HG03060 (cell line): ENCODE results near the gene TLNRD1.
A peak's percentile ranks its signal among the peaks of the same experiment; 100 is the strongest.

Experiments used
- ATAC-seq: cut with Tn5 transposase; IDR thresholded peaks from one replicate; pipeline ENCODE4 v1.9.1; 2021; ENCODE audit warnings: low read depth, moderate number of reproducible peaks; ENCODE audit not compliant: unreplicated experiment

The TLNRD1 gene

DNA sequence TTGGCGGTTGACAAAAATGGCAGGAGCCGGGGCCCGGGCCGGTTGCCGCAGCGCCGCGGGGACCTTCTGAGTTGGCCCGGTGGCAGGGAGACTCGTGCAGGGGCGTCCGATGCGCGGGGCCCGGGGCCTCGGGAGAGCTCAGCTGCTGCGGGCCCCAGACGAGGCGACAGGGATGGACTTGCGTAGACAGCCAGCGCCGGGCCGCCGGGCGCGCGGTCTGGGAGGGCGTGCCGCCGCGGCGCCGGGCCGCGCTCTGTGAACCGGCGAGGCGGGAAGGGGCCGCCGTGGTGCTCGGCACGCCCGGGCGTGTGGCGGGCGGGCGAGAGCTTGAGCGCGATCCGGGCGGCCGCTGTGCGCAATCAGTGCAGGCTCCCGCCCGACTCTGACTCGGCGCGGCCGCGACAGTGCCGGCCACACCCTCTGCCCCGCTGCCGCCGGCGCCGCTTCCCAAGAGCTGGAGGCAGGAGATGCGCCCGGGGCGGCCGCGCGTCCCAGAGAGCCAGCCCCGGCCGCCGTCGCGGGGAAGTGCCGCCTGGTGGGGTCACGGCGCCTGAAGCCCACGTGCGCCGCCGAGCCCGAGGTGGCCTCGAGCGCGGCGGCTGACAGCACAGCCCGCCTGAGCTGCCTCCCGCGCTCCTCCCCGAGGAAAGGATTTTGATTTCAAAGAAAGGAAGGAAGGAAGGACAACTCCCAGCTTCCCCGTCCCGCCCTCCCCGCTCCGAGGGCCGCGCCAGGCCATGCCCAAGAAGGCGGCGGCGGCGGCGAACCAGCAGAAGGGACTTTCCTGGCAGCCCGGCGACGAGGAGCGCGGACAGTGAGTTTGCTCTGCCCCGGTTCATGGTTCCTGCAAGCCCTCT, 657 bp downstream of the TLNRD1 start:
- ATAC-seq, result no peak

DNA sequence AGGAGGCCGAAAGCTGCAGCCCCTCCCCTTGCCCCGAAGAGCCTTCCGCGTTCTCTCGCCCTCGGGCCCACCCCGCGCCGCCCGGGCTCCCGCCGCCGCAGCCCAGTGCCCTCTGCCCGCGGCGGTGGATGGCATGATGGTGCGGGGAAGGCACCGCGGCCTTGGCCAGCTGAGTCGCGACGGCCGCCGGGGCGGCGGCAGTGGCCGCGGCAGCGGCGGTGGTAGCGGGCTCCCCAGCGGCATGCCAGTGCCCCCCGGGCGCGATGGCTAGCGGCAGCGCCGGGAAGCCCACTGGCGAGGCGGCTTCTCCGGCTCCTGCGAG, 1.2 kb downstream of the TLNRD1 start:
- no peak for ATAC-seq

DNA sequence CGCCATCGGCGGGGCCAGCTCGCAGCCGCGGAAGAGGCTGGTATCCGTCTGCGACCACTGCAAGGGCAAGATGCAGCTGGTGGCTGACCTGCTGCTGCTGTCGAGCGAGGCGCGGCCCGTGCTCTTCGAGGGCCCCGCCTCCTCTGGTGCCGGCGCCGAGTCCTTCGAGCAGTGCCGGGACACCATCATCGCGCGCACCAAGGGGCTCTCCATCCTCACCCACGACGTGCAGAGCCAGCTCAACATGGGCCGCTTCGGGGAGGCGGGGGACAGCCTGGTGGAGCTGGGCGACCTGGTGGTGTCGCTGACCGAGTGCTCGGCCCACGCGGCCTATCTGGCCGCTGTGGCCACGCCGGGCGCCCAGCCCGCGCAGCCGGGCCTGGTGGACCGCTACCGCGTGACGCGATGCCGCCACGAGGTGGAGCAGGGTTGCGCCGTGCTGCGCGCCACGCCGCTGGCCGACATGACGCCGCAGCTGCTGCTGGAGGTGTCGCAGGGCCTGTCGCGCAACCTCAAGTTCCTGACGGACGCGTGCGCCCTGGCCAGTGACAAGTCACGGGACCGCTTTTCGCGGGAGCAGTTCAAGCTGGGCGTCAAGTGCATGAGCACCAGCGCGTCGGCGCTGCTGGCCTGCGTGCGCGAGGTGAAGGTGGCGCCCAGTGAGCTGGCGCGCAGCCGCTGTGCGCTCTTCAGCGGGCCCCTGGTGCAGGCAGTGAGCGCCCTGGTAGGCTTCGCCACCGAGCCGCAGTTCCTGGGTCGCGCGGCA, 1.8 kb downstream of the TLNRD1 start:
- no peak for ATAC-seq

DNA sequence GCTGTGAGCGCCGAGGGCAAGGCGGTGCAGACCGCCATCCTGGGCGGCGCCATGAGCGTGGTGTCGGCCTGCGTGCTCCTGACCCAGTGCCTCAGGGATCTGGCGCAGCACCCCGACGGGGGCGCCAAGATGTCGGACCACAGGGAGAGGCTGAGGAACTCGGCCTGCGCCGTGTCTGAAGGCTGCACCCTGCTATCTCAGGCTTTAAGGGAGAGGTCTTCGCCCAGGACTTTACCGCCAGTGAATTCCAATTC, 2.3 kb downstream of the TLNRD1 start:
- no peak for ATAC-seq

DNA sequence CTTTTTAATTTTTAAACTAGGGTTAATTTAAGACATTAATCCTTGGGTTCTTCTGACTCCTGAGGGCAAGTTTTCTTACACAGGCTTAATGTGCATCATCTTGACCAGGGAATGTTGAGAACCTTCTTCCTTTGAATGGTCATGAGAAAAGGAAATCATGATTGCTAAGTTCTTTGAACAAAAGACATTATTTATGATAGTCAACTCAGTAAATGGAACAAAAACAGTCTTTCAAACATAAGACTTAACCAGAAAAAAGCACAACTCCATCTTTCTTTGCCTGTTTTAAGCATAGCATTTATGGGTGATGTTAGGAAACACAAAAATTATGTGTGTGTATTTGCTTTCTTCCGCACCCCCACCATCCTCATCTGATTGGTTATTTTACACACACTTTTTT, 5.4 kb downstream of the TLNRD1 start:
- ATAC-seq, result no peak

DNA sequence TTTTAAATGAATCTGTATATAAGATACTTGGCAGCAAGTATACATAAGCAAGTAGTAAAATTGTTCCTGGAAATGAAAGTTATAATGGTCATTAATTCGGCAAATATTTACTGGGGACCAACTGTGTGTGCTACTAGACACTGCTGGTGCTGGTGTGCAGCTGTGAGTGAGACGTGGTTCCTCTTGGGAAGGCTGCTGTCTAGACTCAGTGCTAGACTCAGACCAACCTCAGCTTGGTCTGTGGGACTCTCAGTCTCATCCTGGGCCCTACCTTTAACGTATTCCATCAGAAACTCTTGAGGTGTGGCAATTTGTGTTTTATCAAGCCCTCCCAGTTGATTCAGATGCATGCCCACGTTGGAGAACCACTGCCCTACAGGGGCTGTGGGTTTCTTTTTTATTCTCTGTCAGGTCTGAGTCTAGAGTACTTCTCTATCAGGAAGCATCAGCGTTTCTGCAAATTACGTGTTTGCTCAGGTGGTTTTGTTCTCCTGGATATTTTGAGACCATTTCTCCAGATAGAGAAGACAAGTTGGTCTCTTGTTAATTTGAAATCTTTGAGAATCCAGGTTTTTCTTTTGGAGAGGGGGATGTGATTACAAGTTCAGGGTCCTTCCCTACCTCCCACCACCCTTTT, 6.8 kb downstream of the TLNRD1 start:
- ATAC-seq, result no peak

DNA sequence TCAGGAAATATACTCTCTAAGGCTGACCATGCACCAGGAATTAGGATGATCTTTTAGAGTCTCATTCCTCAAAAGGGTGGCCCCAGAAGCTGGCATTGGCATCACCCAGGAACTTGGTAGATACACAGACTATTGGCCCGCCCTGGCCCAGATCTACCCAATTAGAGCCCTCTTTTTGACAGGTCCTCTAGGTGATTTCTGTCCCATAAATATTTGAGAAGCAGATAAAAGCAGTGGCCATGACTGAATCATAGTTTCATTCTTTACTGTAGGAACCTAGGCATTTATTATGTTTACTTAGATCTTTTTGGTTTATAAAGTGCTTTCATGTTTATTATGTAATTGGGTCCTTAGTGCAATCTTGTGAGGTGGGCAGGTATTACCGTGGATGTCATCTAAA, 7.6 kb downstream of the TLNRD1 start:
- ATAC-seq, result no peak

DNA sequence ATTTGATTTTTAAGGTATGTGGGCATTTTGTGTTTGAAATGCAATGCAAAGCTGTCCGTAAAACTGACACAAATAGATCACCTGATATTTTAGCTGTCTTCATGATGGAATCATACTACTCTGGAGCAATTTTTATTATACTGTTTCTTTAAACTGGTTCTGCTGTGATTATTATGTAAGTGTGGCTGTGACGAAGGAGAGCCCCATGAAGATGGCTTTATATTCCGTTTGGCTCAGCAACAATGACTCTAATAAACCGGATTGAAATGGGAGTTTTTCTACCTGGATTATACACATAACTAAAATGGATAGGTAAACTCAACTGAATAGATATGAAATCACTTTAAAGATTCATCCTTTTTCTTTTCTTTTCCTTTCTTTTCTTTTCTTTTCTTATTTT, 9.4 kb downstream of the TLNRD1 start:
- ATAC-seq, result no peak

DNA sequence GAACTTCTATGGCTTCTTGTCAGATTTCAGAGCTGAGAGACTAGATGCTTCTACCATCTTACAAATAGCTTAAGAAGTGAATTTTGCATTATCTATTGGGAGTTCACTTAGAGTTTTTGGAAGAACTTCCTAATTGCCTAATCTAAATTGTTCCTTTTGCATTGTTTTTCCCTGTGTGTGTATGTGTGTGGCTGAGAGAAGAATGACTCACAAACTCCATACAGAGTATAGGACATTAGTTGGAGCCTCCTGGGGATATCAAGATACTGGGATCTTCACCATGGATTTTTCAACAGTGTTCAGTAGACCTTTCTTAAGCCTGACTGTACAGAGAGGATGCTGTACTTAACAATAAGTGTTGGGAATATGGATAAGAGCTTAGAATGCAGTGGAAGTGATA, 10.9 kb downstream of the TLNRD1 start:
- no peak for ATAC-seq

DNA sequence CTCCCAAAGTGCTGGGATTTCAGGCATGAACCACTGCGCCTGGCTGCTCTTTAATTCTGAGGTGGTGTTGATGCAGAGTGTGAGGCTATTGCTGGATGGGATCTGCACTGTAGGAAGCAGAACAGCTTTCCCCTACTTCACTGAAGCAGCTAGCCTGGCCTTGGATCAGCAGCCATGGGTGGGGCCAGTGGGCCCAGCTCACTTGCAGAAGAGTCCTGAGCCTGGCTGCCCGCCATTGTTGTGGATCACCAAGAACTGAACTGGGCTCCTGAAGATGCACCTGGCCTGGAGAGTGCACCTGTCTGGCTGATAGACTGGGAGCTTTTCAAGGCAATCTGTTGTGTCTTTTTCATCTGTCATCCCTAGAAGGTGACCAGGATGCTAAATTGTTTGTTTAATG, 11.9 kb downstream of the TLNRD1 start:
- no peak for ATAC-seq

DNA sequence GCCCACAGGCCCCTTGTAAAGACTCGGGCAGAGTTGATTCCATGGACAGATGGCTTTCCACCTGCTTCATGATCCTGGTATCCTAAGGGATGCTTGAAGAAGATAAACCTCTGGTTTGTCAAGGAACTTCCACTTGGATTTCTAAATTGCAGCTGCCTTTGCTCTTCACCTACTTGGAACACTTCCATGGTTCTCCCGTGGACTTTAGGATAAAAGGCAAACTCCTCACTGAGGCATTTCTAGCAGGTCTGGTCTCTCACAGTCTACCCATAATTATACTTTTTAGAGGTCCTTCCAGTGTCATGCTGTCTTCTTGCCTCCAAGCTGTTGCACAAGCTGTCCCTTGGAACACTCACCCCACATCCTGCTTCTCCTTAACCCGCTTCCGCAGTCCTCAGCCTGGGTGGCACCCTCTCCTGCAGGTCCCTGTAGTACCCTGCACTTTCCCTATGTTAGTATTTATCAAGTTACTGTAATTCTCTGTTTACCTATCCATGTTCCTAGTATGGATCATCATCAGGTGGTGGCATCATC, 12.7 kb downstream of the TLNRD1 start:
- no peak for ATAC-seq

DNA sequence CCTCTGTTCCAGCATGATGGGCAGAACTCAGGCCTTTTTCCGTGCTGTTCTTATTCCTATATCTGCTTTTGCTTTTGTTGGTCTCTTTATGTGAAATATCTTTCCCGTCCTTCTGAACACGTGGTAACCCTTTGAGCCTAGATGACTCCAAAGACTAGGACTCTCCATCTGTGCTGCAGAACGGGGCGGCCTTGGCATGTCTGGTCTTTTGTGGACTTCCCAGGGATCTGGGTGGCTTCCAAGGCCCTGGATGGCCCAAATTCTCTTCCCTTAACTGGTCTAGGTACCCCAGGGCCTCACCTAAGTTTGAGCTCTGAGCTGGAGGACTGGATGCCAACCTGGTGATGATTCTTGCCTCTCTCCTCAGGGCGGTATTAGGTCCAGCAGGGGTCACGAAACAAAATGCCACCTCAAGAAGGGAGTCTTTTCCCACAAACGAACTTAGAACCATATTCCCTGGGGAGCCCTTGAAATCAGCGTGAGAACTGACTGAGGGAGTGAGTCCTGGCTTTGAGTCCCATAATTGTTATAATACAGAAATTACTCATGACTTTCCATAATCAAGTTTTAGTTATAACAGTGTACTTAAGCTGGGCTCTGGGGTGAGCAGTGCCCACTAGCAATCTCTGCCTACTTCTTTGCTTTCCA, 13.8 kb downstream of the TLNRD1 start:
- no peak for ATAC-seq

DNA sequence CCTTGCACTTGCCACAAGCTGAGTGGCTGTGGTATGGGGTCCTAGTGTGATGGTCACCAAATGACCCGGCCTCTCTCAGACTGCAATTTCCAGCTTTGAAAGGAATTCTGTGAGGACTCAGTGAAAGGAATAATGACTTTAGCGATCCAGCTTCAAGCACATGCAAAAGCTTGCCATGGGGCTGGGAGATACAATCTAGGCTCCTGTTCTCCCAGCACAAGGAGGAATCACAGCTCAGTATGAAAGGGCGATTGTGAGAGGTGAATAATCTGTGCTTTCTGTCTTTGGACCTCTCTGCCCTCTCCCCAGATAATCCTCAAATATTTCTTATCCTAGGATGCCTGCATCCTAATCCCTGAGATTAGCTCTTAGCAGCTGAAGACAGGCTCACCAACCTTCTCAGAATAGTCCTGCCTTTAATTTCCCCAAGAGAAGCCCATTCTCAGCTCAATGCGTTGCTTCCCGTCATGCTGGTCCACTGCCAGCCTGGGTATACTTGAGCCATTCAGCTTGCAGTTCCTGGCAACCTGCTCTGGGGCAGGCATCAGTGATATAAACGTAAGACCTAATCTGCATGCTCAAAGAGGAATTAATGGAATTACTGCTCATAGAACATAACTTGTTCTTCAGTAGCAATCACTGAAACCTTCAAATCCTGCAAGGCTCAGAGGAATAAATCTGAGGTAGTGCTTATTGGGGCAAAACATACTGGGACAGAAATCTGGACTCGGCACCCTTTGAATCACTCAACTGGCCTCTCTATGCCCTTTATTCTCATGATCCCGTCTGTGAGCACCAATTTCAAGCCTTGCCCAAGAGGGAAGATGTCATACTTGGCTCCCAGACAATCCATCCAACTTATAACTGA, 15.1 kb downstream of the TLNRD1 start:
- ATAC-seq, result no peak

DNA sequence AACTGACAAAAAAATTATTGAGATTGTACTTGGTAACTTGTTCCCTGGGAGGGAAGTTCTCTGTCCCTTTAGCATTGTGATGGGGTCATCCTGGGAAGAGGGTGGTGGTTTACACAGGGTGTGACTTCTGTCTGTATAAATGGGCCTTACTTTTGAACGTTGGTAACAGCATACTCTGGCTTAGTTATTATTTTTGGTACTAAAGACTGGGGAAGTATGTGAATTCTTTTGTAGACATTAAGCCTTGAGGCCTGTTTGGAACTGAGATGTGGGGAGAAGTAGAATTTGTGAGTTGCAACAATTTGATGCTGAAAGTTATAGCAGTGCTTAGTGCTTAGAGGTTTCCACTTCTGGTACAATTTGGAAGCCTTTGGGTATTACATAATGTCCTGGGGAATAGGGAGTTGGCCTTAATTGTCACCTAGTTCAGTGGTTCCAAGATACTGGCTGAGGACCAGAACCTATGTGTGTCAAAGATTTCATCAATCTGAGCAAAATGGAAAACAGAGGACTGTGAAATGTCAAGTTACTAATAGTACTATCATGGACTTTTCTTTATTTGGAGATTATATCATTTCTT, 15.9 kb downstream of the TLNRD1 start:
- ATAC-seq, result no peak

DNA sequence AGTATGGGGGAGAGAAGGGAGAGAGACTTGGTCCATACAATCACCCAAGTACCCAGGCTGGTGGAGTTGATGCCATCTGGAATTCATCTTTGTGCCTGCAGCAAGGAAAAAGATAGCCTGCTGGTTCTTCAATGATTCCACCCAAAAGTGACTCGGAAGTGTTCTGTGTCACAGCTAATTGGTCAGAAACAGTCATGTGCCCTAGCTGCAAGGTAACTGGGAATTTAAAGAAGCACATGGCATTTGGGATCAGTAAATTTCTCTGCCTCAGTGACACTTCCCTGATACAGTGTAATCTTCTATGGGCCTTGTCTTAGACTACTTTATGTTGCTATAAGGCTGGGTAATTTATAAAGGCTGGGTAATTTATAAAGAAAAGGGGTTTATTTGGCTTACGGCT, 17.5 kb downstream of the TLNRD1 start:
- ATAC-seq, result no peak

DNA sequence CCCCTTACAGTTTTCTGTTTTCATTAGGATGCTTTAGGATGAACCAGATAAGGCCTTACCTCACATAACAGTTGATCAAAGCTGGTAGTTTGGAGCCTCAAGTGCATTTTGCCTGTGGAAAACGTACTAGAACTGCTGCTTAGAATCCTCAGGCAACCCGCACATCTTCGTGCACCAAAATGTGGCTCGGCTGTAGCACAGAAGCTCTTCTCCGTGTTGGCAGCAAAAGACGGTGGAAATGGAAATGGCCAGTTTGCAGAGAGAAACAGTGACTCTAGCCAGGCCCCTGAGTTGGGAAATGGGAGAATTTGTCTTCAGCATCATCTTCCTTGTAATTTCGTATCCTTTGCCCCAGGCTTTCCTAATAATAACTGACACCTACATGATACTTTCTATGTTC, 20.6 kb downstream of the TLNRD1 start:
- no peak for ATAC-seq

DNA sequence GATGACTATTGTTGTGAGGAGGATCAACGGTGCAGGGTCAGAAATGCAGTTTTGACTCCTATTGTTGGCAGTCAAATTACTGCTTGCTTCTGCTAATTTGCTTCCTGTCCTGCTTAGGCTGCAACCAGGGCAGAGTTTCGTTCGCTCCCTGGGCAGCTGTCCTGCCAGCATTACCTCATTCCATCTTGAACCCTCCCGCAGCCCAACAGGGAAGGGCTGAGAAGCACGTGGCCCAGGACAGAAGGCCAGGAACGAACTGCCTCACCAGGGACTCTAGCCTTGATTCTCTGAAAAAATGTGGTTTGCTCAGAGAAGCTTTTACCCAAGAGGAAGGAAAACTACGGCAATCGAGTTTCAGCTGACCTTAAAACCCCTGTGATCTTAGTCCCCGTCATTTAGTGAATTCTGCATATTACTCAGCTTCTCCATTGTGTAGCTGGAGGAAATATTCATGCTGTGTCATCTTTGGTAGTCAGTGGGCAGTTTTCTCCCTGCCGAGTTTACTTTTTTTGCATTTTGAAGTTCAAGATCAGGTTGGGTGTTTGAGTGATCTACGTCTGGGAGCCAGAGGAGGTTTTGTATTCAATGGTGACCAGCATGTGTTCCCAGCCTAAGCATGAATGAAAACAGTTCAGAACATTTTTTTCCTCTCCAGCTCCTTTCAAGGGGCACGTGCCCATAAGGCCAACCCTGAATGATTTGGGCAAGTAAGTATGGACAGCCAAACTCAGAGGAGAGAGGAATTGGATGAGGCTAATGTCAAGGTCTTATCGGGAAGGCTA, 23.0 kb downstream of the TLNRD1 start:
- ATAC-seq, result peak; percentile 89

DNA sequence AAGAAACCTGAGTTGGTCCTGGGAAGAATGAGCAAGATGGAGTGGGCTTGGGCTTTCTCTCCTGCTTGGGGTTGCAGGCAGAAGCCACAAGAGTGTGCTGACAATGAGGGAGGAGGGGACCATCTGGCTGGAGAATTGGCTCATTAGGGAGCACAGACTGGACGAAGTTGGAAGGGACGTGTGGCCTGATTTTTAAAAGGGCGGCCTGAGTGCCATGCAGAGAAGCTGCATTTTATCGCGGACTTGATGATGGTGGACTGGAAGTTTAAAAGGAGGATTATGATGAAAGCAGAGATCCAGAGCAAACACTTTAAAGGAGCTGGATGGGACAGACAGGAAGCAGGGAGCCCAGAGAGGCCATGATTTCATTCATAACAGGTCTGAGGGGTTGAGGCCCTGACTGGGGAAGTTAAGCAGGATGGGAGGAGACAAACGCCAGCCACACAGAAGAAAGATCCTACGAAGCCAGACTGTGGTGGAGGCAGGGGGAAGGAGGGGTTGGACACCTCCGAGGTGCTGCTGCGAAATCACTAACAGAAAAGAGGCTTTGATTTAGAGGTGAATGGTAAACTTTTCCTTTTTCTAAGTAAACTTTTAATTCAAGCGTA, 23.6 kb downstream of the TLNRD1 start:
- no peak for ATAC-seq

DNA sequence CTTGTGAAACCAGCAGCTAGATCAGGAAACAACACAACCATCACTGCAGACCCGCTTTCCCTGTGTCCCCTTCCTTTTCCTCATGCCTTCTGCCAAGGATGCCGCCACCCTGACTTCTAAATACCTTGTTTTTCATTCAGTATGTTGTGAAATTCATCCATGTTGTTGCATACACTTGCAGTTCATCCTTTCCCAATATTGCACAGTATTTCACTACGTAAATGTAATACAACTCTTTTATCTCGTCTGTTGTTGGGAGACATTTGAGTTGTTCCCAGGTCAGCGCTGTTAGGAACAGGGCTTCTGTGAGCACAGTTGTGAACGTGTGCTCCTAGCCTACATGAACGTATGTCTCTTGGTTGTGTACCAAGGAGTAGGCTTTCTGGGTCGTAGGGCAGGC, 24.2 kb downstream of the TLNRD1 start:
- no peak for ATAC-seq
